Caco-2 (cell line): ENCODE results near the gene ACYP1. TPM values are rescaled to one million over a fixed set of nuclear protein-coding genes. Genes with fewer than 3 reads are reported as not detected.

ENCODE experiments used
- BruUV-seq: library from RNA; stranded (reverse); fragments of 400-500 nt; replicated peaks from 2 replicates; lab custom pipeline; 2021; lab: Mats Ljungman, UMichigan
- CTCF ChIA-PET: fragments of 300-600 bp; sonication (Branson Sonifier 250); formaldehyde crosslinking; loops from one replicate; lab custom pipeline; 2022; ENCODE audit warnings: antibody characterized with exemption; lab: Charles Lee
- POLR2A ChIA-PET: fragments of 300-600 bp; sonication (Branson Sonifier 250); formaldehyde crosslinking; loops from one replicate; lab custom pipeline; 2022; ENCODE audit warnings: antibody characterized with exemption; lab: Charles Lee
- DNase-seq, 2 experiments: peaks; one replicate each; pipeline versions ENCODE4 v3.0.0 to v3.0.0-alpha.2; 2020 to 2022
- H3K27me3 ChIP-seq: replicated peaks from 2 replicates; pipeline ENCODE4 v1.6.0; 2011; ENCODE audit warnings: low read length; ENCODE audit not compliant: control insufficient read depth, insufficient read depth
- H3K36me3 ChIP-seq: 2 replicates; pipeline ENCODE4 v1.5.1; 2011; ENCODE audit warnings: low read length; ENCODE audit not compliant: control insufficient read depth, insufficient read depth
- H3K4me1 ChIP-seq: fragments of 250-450 bp; sonication (Bioruptor Pico); 2 replicates; pipeline ENCODE4 v1.5.1; 2020; ENCODE audit warnings: mild to moderate bottlenecking
- H3K4me3 ChIP-seq: 2 replicates; pipeline ENCODE4 v1.5.1; 2011; ENCODE audit warnings: low read depth, mild to moderate bottlenecking, control low read depth, low read length
- H3K9me3 ChIP-seq: fragments of 250-450 bp; sonication (Bioruptor Pico); 2 replicates; pipeline ENCODE4 v1.5.1; 2020; ENCODE audit warnings: mild to moderate bottlenecking, moderate library complexity
- H3K27ac Mint-ChIP-seq: one replicate; pipeline ENCODE4 v1.8.0; 2022; ENCODE audit warnings: mixed read lengths; ENCODE audit not compliant: unreplicated experiment
- H3K27me3 Mint-ChIP-seq: one replicate; pipeline ENCODE4 v1.8.0; 2022; ENCODE audit warnings: mixed read lengths; ENCODE audit not compliant: insufficient read depth, unreplicated experiment
- H3K36me3 Mint-ChIP-seq: one replicate; pipeline ENCODE4 v1.8.0; 2022; ENCODE audit warnings: mild to moderate bottlenecking, mixed read lengths; ENCODE audit not compliant: insufficient read depth, unreplicated experiment
- H3K4me1 Mint-ChIP-seq: one replicate; pipeline ENCODE4 v1.8.0; 2022; ENCODE audit warnings: low read depth, mixed read lengths; ENCODE audit not compliant: unreplicated experiment
- H3K4me3 Mint-ChIP-seq: one replicate; pipeline ENCODE4 v1.8.0; 2022; ENCODE audit warnings: mild to moderate bottlenecking, moderate library complexity, mixed read lengths; ENCODE audit not compliant: unreplicated experiment
- H3K9me3 Mint-ChIP-seq: one replicate; pipeline ENCODE4 v1.8.0; 2022; ENCODE audit warnings: mixed read lengths; ENCODE audit not compliant: unreplicated experiment
- CTCF ChIP-seq, 2 experiments: fragments of 200-600 bp in 1 of 2; IDR thresholded peaks; 1 replicate in 1 of 2; 2 replicates in 1 of 2; pipeline versions ENCODE4 v1.5.1 to v1.8.0; 2011 to 2022; ENCODE audit warnings: antibody characterized with exemption in 1 of 2, control low read depth in 1 of 2, inconsistent platforms in 1 of 2, low read depth in 1 of 2, low read length in 1 of 2, mild to moderate bottlenecking in 1 of 2, moderate library complexity in 1 of 2; ENCODE audit not compliant: insufficient read depth in 1 of 2, severe bottlenecking in 1 of 2, unreplicated experiment in 1 of 2
- intact Hi-C: fragments of 100-400 bp; cut with micrococcal nuclease; formaldehyde crosslinking; loops from one replicate; pipeline ENCODE4 v1.10.0; 2022; ENCODE audit not compliant: unreplicated experiment
- total RNA-seq: library from RNA; stranded (reverse); gene quantifications from 2 replicates; pipeline ENCODE4 v1.2.3, GENCODE V29; 2022

ACYP1 gene
- total RNA-seq, 1 experiment from 2014 or later, result 16.0 TPM

- no peaks in the 10 kb centered on the region for H3K4me1 Mint-ChIP-seq
- ChIA-PET POLR2A (no interaction called here), CTCF (no interaction called here)
- no TSS peak for BruUV-seq
- no peaks in the 10 kb centered on the region for H3K9me3 ChIP-seq
- intact Hi-C loops, result no loop called here
- no peak for TF ChIP-seq CTCF (IDR thresholded peaks at IDR 0.05; ENCODE audit: insufficient read depth in 1 of 2, low read depth in 1 of 2, low read length in 1 of 2, severe bottlenecking in 1 of 2, unreplicated experiment in 1 of 2)
- H3K27me3 Mint-ChIP-seq, result no peaks in the 10 kb centered on the region
- H3K36me3 ChIP-seq, result peaks cover 1% of the 10 kb centered on the region
- no peak overlapping the region for H3K4me3 ChIP-seq
- no peaks in the 10 kb centered on the region for H3K27me3 ChIP-seq
- H3K4me3 Mint-ChIP-seq, result no peak overlapping the region
- H3K9me3 Mint-ChIP-seq, result no peaks in the 10 kb centered on the region
- H3K4me1 ChIP-seq, result no peaks in the 10 kb centered on the region
- DNase-seq, result no peak
- H3K27ac Mint-ChIP-seq, result no peak overlapping the region
- H3K36me3 Mint-ChIP-seq, result peaks cover 40% of the 10 kb centered on the region
These were observed 37.7 kb upstream of the ACYP1 start for GRCh38 chr14:75101491-75101890.

GRCh38 chr14:75098682-75099081 lies 34.9 kb upstream of the ACYP1 start:
- Mint-ChIP-seq H3K27me3 (no peaks in the 10 kb centered on the region), H3K36me3 (peaks cover 19% of the 10 kb centered on the region), H3K9me3 (no peaks in the 10 kb centered on the region), H3K27ac (no peak overlapping the region), H3K4me3 (no peak overlapping the region), H3K4me1 (no peaks in the 10 kb centered on the region)
- Histone ChIP-seq H3K4me1 (no peaks in the 10 kb centered on the region), H3K9me3 (no peaks in the 10 kb centered on the region), H3K36me3 (peaks cover 1% of the 10 kb centered on the region), H3K4me3 (no peak overlapping the region), H3K27me3 (no peaks in the 10 kb centered on the region)
- DNase-seq, result no peak
- ChIA-PET CTCF (interaction anchor here (0.6 kb wide), 1 partner anchor 106 kb away, joined by 3 read pairs; no protein-coding TSS in a partner anchor), POLR2A (no interaction called here)
- intact Hi-C loops, result no loop called here
- TF ChIP-seq CTCF (IDR thresholded peaks at IDR 0.05; ENCODE audit: insufficient read depth in 1 of 2, low read depth in 1 of 2, low read length in 1 of 2, severe bottlenecking in 1 of 2, unreplicated experiment in 1 of 2), result no peak
- no TSS peak for BruUV-seq

GRCh38 chr14:75098212-75098611 lies 34.4 kb upstream of the ACYP1 start:
- H3K4me1 ChIP-seq, result no peaks in the 10 kb centered on the region
- Mint-ChIP-seq H3K27me3 (no peaks in the 10 kb centered on the region), H3K9me3 (no peaks in the 10 kb centered on the region), H3K4me3 (no peak overlapping the region), H3K4me1 (no peaks in the 10 kb centered on the region), H3K36me3 (peaks cover 19% of the 10 kb centered on the region), H3K27ac (no peak overlapping the region)
- no TSS peak for BruUV-seq
- no peaks in the 10 kb centered on the region for H3K9me3 ChIP-seq
- ChIA-PET POLR2A (no interaction called here), CTCF (interaction anchor here (0.6 kb wide), 1 partner anchor 106 kb away, joined by 3 read pairs; no protein-coding TSS in a partner anchor)
- intact Hi-C loops, result no loop called here
- no peak overlapping the region for H3K4me3 ChIP-seq
- no peak for DNase-seq
- peaks cover 1% of the 10 kb centered on the region for H3K36me3 ChIP-seq
- H3K27me3 ChIP-seq, result no peaks in the 10 kb centered on the region
- TF ChIP-seq CTCF (IDR thresholded peaks at IDR 0.05; ENCODE audit: insufficient read depth in 1 of 2, low read depth in 1 of 2, low read length in 1 of 2, severe bottlenecking in 1 of 2, unreplicated experiment in 1 of 2), result no peak
